ENCODE results near the gene IHH.

Gene IHH

GRCh38 chr2:219076253-219076652 lies 15.5 kb upstream of the IHH start:
- no peak for DNase-seq (ENCODE audit: low read depth)

- peak; percentile 51 for DNase-seq (ENCODE audit: low read depth)
These were observed 12.8 kb upstream of the IHH start for GRCh38 chr2:219073413-219074129.

GRCh38 chr2:219072741-219073250 lies 12.1 kb upstream of the IHH start:
- no peak for DNase-seq (ENCODE audit: low read depth)

GRCh38 chr2:219071131-219071816 lies 10.6 kb upstream of the IHH start:
- no peak for DNase-seq (ENCODE audit: low read depth)

- DNase-seq (ENCODE audit: low read depth) = no peak
These were observed 4.8 kb upstream of the IHH start for GRCh38 chr2:219065484-219065883.

GRCh38 chr2:219062081-219062480 lies 1.4 kb upstream of the IHH start:
- DNase-seq (ENCODE audit: low read depth) = no peak

- DNase-seq (ENCODE audit: low read depth) = no peak
These were observed 717 bp downstream of the IHH start for GRCh38 chr2:219059725-219060682.

GRCh38 chr2:219059375-219059724 lies 1.4 kb downstream of the IHH start:
- DNase-seq (ENCODE audit: low read depth) = no peak

- DNase-seq (ENCODE audit: low read depth) = no peak
These were observed 2.0 kb downstream of the IHH start for GRCh38 chr2:219058541-219059374.

GRCh38 chr2:219057709-219058540 lies 2.8 kb downstream of the IHH start:
- peak; percentile 49 for DNase-seq (ENCODE audit: low read depth)

- no peak for DNase-seq (ENCODE audit: low read depth)
These were observed 3.6 kb downstream of the IHH start for GRCh38 chr2:219056896-219057708.

GRCh38 chr2:219056176-219056895 lies 4.4 kb downstream of the IHH start:
- DNase-seq (ENCODE audit: low read depth) = no peak

- no peak for DNase-seq (ENCODE audit: low read depth)
These were observed 5.5 kb downstream of the IHH start for GRCh38 chr2:219054956-219055903.

- no peak for DNase-seq (ENCODE audit: low read depth)
These were observed 11.4 kb downstream of the IHH start for GRCh38 chr2:219049282-219049681.

GRCh38 chr2:219045937-219046550 lies 14.7 kb downstream of the IHH start:
- DNase-seq (ENCODE audit: low read depth) = no peak

GRCh38 chr2:219042750-219043149 lies 18.0 kb downstream of the IHH start:
- DNase-seq (ENCODE audit: low read depth) = no peak

GRCh38 chr2:219042157-219042556 lies 18.6 kb downstream of the IHH start:
- DNase-seq (ENCODE audit: low read depth) = no peak
